GM19467 (cell line): ENCODE results near the gene PDE6A.

Source experiments
- ATAC-seq: cut with Tn5 transposase; IDR thresholded peaks from one replicate; pipeline ENCODE4 v1.9.1; 2021; ENCODE audit warnings: mild to moderate bottlenecking, moderate library complexity; ENCODE audit not compliant: unreplicated experiment

Gene PDE6A

DNA sequence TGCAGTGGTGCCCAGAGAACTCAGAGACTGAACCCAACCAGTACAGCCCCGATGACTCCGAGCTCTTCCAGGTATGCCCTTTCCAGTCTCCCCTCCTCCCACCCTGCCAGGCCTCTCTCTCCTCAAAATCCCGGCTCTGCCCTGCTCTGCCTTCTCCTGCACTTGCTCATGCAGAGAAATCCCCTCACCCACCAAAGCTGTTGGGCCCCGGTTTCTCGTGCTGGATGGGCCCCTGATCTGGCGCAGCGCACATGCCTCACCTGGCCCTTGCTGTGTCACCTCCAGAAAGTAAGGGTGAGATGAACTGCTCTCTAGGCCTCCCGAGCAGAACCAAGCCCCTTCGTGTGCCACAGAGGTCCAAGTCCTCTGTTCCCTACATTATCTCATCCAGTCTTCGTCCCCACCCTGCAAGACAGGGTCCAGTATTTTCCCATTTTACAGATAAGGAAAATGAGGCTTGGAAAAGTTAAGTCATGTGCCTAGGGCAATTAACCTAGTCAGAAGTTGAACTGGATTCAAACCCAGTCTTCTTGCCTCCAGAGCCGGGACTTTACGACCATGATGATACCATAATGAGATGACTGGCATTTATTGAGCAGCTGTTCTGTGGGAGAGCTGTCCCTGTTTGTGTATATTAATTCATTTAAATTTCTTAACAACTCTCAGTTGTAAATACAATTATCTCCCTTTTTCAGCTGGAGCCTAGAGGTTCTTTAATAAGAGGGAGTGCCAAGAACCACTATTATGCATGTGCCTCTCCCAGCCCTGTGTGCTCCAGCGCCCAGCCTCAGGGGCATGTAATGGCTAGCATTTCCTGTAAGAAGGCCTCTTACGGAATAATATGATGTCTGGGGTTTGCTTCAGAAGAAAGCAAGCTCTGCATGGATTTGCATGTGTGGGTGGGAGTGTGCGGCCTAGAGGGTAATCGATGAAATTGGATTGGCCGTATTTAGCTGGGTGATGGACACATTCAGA is 123.8 kb downstream of the PDE6A start:
- ATAC-seq = no peak

DNA sequence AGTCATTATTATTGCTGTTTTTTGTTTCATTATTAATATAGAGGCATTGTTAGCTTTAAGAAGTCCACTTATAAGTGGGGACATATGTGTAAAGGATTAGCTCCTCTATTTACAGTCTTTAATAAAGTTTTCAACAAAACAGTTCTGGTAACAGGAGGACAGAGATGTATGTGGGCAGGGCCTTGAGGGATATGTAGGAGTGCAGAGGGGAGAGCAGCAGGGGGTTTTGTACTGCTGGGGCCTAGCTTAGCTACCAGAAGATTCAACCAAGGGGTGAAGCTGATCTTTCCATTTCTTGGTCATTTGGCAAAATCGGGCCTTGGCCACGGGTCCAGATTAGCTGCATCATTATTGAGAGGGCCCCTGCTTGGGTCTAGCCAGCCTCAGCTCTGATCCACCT is 124.6 kb downstream of the PDE6A start:
- ATAC-seq = no peak

DNA sequence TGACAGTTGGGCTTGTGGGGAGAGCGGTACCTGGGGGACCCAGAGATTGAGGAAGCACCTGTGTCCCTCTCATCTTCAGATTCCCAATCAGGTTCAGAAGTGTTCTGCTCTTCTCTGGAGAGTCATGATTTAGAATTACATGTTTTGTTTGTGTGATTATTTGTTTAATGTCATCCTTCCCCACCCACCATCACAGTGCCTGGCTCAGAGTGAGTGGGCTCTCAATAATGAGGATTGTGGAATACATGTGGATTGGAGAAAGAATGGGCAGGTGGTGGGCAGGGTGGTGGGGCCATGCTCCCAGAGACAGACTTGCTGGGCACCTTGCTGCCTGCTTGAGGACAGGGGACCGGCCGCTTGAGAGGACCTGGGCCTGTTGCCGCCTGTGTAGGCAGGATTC is 126.5 kb downstream of the PDE6A start:
- no peak for ATAC-seq

DNA sequence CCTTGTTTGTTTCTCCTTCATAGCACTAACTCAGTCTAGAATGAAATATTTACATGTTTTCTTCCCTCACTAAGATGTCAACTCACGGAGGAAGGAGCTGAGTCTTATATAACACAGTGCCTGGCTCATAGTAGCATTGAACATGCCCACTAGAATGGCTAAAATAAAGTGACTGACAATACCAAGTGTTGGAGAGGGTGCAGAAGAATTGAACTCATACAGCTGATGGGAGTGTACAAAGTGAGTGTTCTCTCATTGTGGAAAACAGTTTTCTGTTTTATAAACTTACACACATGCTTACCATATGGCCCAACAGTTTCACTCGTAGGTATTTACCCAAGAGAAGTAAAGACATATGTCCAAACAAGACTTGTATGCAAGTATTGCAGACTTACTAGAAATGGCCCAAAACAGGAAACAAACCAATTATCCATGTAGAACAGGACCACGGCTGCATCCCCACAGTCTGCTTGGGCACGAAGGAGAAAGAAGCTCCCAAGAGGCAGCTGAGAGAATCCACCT is 127.0 kb downstream of the PDE6A start:
- ATAC-seq = no peak

DNA sequence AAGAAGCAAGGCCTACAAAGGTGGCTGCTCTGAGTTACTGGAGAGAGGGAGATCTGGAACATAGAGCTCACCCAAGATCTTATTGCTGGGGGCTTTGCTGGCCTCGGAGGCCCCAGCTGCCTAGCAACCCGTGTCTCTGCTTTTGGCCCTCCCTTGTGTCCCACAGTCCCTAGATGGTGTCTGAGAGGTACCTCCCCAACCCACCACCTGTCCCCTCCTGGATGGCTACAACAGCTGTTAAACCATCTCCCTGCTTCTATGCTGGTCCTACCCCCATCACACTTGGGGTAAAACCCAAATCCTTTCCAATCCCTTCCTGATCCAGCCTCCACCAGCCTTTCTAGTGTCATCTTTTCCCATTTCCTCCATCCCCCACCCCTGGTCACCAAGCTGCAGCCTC is 127.9 kb downstream of the PDE6A start:
- ATAC-seq = no peak

DNA sequence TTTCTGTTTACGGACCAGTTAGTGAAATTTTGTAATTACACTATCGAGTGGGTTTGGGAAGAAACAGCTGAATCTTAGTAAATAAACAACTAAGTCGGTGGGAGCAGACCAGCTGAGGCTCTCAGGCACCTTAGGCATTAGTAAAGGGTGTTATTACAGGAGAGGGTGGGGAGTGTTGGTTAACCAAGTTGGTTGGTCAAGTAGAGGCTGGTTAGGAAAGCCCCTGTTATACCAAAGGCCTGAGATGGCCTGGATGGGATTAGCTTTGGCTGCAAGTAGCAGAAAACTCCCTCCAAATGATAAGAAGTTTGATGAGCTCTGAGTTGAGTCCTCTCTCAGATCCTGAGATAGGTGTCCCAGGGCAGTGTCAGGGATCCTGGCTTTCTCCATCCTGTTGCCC is 133.1 kb downstream of the PDE6A start:
- ATAC-seq = no peak

DNA sequence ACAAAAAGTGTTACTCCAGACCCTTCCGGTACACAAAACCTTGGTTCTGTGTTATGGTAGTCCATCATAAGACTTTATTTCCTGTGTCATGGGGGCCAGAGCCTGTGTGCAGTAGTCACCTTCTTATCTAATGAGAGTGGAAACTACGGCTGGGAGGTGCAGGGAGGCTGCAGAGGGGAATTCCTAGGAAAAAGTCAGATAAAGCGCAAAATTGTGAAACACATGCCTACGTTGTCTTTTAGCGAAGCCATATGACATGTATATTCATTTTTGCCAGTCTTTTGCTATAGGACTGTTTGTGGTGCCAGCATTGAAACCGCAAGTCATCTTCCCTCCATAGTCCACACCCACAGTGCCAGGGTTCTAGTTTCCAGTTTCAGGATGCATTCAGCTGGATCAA is 133.7 kb downstream of the PDE6A start:
- ATAC-seq = no peak

DNA sequence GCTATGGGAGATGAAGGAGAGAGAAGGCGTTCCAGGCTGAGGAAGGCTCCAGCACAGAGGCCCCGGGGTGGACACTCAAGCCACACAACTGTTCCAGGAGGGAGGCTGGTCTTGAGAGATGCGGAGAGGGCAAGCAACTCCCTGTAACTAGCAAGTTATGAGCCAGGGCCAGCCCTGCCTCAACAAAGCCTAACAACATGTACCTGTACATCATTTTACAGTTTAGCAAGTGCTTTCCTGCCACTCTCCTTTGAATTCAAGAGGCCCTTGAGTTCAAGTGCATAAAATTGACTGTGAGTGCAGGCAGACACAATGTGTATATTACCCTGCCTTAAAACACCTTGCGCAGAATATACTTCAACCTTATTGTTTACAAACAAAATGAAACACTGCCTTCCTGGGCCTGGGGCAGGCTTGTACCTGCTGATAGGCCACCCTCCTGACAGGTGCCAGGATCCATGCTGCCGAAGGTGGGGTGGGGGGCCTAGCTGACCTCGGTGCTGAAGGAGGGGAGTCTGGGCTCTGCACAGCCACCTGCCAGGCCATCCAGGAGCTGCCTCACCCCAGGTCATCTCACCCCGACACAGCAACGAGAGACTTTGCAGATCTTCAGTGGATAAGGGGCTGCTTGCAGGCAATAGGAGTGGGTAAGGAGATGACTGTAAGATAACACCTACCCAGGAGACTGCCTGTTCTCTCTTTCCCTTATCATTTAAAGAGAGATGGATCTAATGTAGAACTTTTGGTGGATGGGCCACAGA is 134.5 kb downstream of the PDE6A start:
- no peak for ATAC-seq

DNA sequence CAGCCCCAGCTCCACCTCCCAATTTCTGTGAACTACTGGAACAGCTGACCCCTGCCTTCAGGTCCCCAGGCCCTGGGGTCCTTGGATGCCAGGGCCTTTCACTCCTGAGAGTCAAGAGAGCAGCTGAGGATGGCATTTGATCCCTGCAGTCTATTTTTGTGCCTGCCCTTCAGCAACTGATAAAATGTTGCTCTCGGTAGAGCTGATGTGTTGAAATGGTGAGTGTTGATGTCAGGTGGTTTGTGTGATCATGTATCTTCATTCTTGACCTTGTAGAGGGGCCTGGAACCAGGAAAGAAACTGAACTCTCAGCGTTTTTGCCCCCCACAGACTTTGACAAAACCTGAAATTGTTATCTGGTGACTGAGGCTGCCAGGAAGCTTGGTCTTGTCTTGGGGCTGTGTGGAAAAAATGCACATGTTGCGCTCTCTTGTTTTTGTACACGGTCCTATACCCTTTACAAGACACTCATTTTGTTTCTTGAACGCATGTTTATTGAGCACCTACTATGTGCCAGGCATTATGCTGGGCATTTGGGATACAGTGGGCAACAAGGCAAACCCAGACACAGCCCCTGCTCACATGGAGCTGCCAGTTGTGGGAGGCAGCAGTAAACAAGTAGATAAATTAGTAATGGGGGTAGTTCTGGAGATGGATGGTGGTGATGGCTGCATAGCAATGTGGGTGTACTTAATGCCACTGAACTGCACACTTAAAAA is 136.2 kb downstream of the PDE6A start:
- no peak for ATAC-seq
